Coronary artery (tissue), 2 donors: ENCODE results near the gene ARHGEF12.

Source experiments
- DNase-seq: peaks from one replicate; pipeline ENCODE4 v3.0.0-alpha.2; 2017; ENCODE audit warnings: low spot score
- H3K27ac ChIP-seq, 2 donors: fragments of 200-600 bp; sonication (generic); one replicate each; pipeline ENCODE4 v1.5.1; 2016 to 2019
- H3K4me3 ChIP-seq: fragments of 200-600 bp; sonication (generic); 2 replicates; pipeline ENCODE4 v1.5.1; 2016; ENCODE audit warnings: mild to moderate bottlenecking, moderate library complexity
- TF ChIP-seq, protein P1 (sequence below): fragments of 200-600 bp; sonication (generic); IDR thresholded peaks from one replicate; pipeline ENCODE4 v1.5.1; 2019; ENCODE audit warnings: antibody characterized with exemption

ARHGEF12 gene

DNA sequence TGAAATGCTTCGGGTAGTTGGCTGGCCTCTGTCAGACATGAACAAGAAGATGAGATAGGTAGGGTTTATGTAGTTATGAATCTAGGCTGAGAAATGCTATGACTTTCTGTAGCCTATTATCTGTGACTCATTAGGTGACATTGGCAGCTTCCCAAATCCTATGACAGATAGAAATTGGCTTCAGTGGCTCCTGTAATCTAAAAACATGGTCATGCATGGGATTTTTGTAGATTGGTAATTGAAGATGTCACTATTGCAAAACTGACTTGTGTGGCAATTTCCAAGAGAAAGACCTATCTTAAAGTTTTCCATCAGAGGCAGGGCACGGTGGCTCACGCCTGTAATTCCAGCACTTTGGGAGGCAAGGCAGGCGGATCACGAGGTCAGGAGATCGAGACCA, 145.9 kb downstream of the ARHGEF12 start:
- H3K4me3 ChIP-seq: no peak overlapping the region
- DNase-seq: no peak
- H3K27ac ChIP-seq: no peak overlapping the region
- TF ChIP-seq, protein P1, sequence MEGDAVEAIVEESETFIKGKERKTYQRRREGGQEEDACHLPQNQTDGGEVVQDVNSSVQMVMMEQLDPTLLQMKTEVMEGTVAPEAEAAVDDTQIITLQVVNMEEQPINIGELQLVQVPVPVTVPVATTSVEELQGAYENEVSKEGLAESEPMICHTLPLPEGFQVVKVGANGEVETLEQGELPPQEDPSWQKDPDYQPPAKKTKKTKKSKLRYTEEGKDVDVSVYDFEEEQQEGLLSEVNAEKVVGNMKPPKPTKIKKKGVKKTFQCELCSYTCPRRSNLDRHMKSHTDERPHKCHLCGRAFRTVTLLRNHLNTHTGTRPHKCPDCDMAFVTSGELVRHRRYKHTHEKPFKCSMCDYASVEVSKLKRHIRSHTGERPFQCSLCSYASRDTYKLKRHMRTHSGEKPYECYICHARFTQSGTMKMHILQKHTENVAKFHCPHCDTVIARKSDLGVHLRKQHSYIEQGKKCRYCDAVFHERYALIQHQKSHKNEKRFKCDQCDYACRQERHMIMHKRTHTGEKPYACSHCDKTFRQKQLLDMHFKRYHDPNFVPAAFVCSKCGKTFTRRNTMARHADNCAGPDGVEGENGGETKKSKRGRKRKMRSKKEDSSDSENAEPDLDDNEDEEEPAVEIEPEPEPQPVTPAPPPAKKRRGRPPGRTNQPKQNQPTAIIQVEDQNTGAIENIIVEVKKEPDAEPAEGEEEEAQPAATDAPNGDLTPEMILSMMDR: no peak

DNA sequence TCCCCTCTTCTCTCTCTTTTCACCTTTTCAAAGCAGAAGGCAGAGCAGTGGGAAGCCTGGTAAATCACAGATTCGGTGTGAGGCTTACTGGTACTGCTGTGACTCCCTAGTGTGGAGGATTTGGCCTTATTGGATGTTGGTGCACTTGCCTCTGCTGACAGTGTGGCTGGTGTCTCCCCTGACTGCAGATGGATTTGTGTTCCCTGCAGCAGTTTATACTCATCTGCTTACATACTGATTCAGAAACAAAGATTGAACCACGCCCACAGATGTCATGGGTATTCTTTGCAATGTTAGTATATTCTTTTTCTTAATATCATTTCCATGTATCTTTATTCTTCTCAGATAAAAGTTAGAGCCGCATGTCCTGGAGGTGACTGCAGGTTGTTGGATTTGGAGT, 148.5 kb downstream of the ARHGEF12 start:
- TF ChIP-seq, protein P1: no peak
- no peak for DNase-seq

DNA sequence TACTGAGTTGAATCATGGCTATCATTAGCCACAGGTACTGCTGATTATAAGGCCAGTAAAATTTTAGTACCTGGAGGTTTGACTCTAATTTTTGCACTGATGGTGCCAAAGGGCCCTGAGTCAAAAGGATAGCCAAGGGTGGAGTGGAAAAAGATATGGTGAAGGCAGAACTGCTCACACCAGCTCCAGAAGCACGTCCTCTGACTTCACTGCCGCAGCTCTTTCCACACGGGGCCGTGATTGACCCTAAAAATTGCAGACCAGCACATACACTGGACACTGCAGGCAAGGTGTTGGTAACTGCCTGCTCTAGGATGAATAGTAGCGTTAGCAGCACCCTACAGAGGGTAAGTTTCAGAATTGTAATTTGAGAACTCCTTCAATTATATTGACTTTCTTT, 149.9 kb downstream of the ARHGEF12 start:
- DNase-seq: no peak
- Histone ChIP-seq H3K27ac (no peak overlapping the region), H3K4me3 (no peak overlapping the region)
- TF ChIP-seq, protein P1: no peak

More for the DNA sequence above, 148.5 kb downstream of the ARHGEF12 start:
- H3K4me3 ChIP-seq: no peak overlapping the region
- no peak overlapping the region for H3K27ac ChIP-seq

DNA sequence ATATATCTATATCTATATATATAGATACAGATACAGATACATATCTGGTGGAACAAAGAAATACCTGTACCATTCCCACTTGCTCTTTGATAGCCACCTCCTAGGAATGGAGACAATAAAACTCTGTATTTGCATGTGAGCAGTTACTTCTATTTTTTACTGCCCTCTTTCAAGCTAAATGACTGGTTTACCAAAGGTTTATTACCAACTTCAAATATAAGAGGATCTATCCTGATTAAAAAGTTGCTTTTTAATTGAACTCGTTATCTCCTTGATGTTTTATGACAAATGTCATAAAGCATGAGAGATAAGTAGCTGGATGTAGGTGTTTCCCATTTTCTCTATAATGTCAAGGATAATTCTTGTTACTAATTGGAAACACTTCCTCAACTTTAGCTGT, 153.6 kb downstream of the ARHGEF12 start:
- Histone ChIP-seq H3K4me3 (no peak overlapping the region), H3K27ac (no peak overlapping the region)
- TF ChIP-seq, protein P1: no peak
- no peak for DNase-seq

DNA sequence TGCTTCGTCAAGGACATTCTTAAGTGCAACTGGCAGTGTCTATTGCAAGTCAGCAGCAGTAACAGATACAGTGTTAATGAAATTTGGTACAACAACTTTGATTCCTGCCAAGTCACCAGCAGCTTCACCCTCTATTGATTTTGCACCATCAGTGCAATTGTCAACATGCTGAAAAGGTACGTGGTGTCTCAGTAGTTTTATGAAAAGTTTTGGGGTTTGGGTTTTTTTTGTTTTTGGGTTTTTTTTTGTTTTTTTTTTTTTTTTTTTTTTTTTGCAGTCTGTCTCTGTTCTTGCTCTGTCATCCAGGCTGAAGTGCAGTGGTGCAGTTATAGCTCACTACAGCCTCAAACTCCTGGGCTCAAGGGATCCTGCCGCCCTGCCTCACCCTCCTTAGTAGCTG, 156.3 kb downstream of the ARHGEF12 start:
- Histone ChIP-seq H3K27ac (no peak overlapping the region), H3K4me3 (no peak overlapping the region)
- TF ChIP-seq, protein P1: no peak
- no peak for DNase-seq

DNA sequence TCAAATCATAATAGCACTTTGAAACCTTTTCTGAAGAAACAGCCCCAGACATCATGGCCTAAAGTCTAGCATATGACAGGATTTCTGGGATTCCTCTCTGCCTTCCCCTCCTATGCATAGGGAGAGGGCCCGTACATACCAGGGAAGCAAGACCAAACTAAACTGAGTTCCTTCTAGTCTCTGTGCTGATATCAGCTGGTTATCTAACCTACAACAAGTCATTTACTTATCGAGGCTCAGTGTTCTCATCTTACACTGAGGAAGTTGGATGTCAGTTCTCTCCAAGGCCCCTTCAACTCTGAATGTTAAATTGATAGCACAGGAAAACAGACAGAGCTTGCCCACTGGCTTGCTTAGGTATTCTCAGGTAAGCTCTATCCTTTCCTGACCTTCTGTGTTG, 158.4 kb downstream of the ARHGEF12 start:
- no peak overlapping the region for H3K27ac ChIP-seq
- TF ChIP-seq, protein P1: no peak
- H3K4me3 ChIP-seq: no peak overlapping the region
- DNase-seq: no peak

DNA sequence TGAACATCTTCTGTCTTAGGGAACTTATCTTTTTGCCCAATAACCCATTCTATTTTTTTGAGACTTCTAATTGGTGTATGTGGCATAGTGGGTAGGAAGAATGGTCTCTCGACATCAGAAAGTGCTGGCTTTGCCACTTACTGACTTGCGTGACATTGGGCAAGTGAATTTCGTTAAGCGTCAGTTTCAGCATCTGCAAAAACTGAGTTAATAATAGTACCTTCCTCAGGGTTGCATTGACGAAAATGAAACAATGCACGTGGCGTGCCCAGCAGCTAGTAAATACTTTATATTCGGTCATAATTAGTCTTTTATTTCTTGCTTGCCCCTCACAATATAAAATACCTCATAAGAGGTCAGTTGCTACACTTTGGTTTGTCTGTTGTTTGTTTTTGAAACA, 162.9 kb downstream of the ARHGEF12 start:
- TF ChIP-seq, protein P1: no peak
- H3K4me3 ChIP-seq: no peak overlapping the region
- no peak for DNase-seq
- H3K27ac ChIP-seq: no peak overlapping the region
